Hippocampal formation (tissue), 2 donors: ENCODE data around the gene TULP4.
"Not testable (repeated sequence)": the region's sequence is repeated elsewhere in the genome, so short reads cannot be mapped to it uniquely, and the experiment has no call there.

ENCODE experiments used
- DNase-seq, 2 donors: peaks; one replicate each; lab custom pipeline; 2025; lab: John Stamatoyannopoulos, UW

The TULP4 gene

GRCh38 chr6:158531970-158532369 lies 219.7 kb downstream of the TULP4 start:
- no peak for DNase-seq

DNA sequence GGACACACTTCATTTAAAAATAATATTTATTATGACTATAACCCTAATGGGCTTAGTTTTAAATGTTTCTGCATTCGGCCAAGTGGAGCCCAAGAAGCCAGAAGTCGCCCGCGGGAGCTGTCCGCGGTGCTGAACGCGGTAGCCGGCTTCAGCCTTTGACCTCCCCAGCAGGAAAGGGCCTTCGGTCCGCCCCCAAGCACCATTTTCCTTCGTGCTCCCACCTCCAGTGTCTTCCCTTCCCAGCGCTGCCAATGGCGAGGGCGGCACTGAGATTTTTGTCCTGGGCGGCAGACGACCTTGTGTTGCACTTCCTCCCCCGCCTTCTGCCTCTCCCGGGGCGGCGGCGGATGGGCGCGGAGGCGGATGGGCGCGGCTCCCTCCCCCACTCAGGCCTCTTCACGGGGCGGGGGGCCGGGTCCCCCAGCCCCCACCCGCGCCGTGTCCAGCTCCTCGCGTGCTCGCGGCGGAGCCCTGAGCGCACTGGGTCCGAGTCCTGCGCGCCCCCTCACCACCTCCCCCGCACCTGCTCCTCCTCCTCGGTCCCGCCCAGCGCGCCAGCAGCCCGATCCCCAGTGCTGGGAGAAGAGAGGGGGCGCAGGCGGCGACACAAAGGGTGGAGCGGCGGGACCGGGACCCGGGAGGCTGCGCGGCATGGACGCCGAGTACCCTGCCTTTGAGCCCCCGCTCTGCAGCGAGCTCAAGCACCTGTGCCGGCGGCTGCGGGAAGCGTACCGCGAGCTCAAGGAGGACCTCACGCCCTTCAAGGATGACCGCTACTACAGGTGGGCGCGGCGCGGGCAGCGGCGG lies 224.0 kb downstream of the TULP4 start:
- peak in 1 of 2 donors; percentile 24 for DNase-seq

GRCh38 chr6:158536891-158537798 lies 224.9 kb downstream of the TULP4 start:
- no peak for DNase-seq

- DNase-seq, result no peak
These were observed 226.5 kb downstream of the TULP4 start for GRCh38 chr6:158538741-158539140.

DNA sequence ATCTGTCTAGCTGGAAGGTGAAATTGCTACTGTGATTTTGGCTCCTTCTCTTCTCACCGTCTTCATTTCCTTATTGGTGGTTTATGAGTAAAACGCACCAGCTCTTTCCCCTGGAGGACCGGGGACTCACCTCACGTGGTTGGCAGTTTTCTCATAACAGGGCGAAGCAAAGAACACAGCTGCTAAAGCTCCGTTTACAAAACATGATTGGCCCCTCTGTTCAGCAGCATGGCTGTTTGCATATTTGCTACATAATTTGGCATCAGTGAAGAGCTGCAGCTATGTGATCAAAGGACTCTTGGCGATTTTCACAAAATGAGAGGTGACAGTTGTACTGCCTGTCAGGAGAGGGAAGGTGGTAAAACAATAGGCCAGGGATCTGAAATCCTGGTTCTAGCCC lies 227.1 kb downstream of the TULP4 start:
- DNase-seq, result no peak

DNA sequence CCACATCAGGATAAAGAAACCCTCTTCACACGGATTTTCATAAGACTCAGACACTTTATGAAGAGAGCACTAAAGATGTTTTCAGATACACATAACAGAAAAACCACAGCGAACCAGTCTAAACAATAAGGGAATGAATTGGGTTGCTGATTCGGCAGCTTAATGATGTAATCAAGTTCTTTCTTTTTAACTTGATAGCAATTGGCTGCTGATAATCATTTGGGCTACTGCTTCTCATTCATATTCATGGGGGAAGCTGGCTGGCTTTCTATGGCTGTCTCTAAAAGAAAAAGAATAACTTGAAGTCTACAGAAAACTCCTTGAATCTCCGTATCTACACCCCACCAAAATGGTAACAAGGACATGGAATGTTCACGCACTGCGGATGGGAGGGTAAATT lies 227.6 kb downstream of the TULP4 start:
- DNase-seq, result no peak

DNA sequence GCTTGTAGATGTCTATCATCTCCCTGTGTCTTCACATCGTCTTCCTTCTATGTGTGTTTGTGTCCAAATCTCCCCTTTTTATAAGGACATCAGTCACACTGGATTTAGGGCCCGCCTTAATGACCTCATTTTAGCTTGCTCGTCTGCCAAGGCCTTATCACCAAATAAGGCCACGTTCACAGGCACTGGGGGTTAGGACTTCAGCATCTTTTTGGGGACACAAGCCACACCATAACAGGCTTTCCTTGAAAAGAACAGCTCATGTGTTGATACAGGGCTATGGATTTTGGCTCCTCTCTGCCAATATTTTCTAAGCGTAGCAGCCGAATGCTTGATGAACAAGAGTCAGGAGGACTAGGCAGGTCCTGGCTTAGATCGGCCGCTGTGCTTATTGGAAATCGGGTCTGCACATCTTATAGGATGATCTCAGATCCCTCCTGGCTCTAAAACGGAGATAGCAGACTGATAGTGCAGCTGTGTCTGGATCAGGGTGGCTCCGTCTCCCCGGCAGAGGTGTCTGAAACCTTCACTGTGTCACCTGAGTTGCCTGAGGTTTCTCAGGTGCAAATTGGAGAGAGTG lies 231.4 kb downstream of the TULP4 start:
- no peak for DNase-seq

DNA sequence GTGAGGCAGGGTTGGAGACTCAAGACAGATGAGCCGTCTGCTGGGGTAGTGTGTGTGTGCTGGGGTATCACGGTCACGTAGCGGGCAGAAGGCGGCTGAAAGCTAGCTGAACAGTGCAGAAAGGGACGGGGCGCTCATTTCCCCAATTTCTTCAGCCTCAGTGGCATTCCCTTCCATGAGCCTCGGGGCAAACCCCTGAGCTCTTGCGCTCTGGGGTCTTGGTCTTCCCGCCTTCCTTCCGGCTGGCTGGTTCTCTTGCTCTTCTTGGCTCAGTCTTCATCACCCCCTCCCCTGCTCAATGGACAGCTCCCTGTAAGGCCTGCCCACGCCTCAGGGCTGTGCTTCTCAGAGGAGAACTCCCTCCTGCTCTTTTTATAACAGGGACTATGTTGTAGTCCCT lies 232.2 kb downstream of the TULP4 start:
- DNase-seq, result no peak

DNA sequence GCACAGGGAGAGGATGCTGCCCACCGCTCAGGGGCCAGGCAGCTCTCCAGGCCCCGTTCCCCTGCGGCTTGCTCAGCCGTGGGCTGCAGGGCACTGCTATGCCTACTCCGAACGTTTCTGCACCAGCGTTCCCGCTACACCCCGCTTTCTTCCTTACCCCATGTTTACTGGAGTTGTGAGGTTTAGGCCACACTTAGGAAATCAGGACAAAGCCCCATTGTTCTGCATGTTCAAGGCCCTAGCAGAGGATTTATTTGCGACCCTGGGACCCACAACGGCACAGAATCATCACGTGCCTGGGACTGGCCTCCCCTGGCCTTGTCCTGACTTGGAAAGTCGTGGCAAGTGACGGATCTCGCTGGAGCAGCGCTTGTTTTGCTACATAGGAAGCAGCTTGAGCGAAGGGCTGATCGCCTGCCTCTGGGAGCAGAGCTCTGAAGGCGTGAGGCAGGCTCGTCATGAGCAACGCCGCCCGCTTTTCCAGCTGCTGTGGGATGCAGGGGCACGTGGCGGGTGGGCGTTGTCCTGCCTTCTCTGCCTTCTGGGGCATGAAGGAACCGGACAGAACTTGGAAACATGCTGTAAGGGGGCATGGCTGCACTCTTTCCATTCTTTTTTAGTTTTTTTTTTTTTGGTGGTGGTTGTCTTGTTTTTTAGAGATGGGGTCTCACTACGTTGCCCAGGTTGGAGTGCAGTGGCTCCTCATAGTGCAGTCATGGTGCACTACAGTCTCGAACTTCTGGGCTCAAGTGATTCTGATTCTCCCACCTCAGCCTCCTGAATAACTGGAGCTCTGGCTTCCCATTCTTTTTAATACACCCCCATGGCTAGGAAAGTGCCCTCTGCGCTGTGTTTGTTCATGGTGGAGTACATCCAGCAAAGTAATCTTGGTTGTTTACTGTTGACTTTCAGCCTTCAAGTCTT lies 233.0 kb downstream of the TULP4 start:
- no peak for DNase-seq

DNA sequence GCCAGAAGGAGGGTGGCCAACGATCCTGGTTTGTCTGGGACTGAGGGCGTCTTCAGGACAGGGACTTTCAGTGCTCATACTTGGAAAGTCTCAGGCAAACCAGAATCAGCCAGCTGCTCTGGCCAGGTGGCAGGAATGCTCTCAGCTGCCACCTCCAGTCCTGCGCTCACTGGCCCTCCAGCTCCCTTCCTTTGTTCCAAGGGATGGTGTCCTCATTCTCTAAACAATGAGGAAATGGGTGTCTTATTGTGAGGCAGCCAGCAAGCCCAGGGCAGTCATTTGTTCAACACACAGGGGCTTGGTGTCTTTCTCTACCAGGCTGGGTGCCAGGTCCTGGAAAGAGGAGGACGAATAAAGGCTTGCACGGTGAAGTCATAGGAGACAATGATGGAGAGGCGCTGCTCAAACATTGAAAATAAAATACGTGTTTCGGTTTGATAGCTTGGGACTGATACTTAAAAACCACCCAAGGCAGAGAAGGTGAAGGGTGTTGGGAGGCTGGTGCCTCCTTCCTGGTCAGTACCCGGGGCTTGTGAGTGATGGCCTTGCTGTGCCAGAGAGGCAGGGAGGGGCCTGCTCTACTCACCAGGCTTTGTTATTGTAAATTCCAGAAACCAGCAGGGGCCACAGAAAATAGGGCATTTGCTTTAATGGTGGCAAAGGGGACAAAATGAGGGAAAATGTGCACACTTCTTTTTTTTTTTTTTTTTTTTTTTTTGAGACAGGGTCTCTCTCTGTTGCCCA lies 236.3 kb downstream of the TULP4 start:
- no peak for DNase-seq

DNA sequence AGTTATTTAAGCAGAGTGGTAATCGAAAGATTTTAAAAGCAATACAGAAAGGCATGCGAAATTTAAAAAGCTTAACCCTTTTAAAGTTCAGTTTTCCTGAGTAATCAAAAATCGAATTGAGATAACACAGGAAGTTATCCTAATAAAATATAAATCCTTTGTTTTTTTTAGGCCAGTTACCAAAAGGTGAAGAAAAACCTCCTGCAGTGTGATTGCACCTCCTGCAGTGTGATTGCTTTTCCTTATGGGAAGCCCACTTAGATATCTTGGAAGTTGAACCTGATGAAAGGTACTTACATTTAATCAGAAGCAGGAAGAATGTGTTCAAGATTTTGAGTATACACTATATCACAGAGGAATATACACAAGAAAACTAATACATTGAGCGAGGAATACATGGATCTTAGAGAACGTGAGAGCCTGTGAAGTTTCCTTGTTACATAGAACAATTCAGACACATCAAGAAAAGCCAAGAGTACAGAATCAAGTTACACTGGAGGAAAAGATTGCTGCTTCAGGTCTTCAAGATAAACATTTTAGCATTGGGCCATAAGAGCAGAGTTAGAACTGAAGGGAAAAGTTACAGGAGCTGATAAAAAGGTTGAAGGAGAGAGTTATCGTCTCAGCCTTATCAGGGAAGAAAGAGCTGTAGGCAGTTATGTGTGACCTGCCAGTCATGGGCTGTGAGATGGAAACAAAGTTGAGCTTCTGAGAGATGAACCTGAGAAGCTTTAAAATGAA lies 240.0 kb downstream of the TULP4 start:
- DNase-seq, result no peak

DNA sequence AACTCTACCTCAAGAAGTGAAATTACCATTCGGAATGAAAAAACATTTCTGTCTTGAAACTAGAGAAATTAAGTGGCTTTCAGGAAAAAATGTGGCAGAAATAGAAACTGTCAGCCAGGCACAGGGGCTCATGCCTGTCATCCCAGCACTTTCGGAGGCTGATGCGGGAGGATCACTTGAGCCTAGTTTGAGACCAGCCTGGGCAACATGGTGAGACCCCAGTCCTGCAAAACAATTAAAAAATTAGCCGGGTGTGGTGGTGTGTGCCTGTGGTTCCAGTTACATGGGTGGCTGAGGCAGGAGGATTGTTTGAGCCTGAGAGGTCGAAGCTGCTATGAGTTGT lies 240.5 kb downstream of the TULP4 start:
- DNase-seq, result no peak

GRCh38 chr6:158554611-158555361 lies 242.5 kb downstream of the TULP4 start:
- DNase-seq, result no peak

- no peak for DNase-seq
These were observed 243.8 kb downstream of the TULP4 start for GRCh38 chr6:158556113-158556512.

DNA sequence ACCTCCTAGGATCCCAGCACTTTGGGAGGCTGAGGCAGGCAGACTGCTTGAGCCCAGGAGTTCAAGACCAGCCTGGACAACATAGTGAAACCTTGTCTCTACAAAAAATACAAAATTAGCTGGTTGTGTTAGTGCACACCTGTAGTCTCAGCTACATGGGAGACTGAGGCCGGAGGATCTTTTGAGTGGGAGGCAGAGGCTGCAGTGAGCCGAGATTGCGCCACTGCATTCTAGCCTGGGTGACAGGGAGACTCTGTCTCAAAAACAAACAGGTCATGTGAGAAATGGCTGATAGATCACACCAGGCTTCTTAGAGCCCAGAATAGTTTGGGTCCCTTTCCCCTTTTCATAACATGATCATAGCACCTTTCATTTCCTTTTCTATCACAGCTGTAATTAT lies 244.8 kb downstream of the TULP4 start:
- not testable (repeated sequence) for DNase-seq

DNA sequence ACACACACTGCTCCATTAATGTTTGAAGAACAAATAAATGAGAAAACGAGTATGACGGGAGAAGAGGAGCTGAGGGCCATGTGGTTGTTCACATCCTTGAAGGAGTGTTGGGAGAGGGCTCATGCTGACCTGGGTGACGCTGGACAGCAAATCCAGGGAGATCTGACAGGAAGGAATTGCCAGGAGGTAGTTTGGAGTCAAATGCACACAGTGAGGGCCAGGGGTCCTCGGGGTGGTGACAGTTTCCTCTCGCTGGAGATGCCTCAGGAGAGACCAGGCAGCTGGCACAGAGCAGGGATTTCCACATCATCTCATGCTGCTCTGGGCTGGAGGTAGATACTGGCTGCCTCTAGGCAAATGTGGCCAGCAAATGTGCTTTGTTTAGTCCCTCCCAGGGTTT lies 245.7 kb downstream of the TULP4 start:
- no peak for DNase-seq

- DNase-seq, result no peak
These were observed 246.4 kb downstream of the TULP4 start for GRCh38 chr6:158558415-158559306.

- no peak for DNase-seq
These were observed 247.2 kb downstream of the TULP4 start for GRCh38 chr6:158559338-158559894.
